T-helper 9 cell (primary cell): ENCODE measurements around the gene RP2.

Source experiments
- DNase-seq: peaks from one replicate; pipeline ENCODE4 v3.0.0-alpha.2; 2020
- total RNA-seq, 2 donors: gene quantifications; one replicate each; lab custom pipeline; 2026; lab: John Stamatoyannopoulos, UW

The RP2 gene
- 8.0 to 22.0 reads per million in 2 donors for total RNA-seq

DNA sequence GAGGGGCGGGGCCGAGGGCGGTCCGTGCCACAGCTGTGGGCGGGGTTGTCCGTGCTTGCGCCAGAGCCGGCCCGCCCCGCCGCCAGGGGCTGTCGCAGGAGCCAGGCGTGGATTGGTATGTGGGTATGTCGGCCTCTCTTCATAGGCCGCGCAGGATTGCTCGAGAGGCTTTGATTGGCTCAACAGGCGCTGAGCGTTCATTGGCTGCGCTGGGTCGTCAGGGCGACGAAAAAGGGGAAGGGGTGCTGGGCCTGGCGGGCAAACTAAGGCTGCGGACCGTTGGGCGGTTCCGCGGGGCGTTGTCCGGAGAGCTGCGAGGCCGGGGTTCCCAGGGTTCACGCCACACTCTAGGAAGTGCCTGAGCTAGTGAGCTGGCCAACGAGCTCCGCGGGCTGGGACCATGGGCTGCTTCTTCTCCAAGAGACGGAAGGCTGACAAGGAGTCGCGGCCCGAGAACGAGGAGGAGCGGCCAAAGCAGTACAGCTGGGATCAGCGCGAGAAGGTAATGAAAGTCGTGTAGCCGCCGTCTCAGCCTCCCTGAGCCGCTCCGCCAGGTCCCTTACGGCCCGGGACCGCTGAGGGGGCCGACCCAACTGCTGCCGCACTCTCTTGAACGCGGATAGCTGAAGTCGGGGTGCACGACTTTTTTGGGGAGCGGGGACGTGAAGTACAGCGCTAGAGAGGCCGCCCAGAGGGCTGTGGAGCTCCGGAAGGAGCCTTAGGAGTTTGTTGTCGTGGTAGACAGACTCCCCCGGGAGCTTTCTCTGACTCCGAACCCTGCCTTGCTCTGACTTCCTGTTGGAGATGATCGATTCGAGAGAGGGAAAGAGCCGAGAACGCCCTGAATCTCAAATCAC is at the start of gene RP2:
TSS of gene RP2 (plus strand) at position 343 of the 857 bp plus-strand sequence. CDS start at position 401, 58 bp downstream.
- peak; percentile 78 for DNase-seq

- no peak for DNase-seq
These were observed 47.9 kb upstream of the RP2 start for GRCh38 chrX:46788902-46789301.

- DNase-seq, result no peak
These were observed 44.7 kb upstream of the RP2 start for GRCh38 chrX:46791927-46792809.

DNA sequence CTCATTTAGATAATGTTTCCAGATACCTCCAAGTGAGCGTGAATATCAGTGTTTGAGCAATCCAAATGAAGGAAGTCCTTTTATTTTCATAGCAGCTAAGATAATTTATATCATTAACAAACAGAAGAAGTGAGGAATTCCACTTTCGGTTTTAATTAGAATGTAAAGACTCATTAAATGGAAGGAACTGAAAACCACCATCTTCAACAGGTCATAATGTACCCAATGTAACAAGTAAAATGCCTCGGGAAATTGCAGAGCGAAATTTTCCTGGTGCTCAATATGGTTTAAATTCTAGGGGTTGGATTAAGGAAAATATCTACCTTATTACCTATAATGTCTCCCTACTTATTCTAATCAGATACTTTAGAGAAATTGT is 44.0 kb upstream of the RP2 start:
- DNase-seq, result no peak

- DNase-seq, result no peak
These were observed 43.3 kb upstream of the RP2 start for GRCh38 chrX:46793386-46794143.

- peak; percentile 58 for DNase-seq
These were observed 40.2 kb upstream of the RP2 start for GRCh38 chrX:46796574-46797191.

- DNase-seq, result no peak
These were observed 33.7 kb upstream of the RP2 start for GRCh38 chrX:46803140-46803539.

GRCh38 chrX:46805270-46805669 is 31.6 kb upstream of the RP2 start:
- no peak for DNase-seq

GRCh38 chrX:46811121-46811520 is 25.7 kb upstream of the RP2 start:
- DNase-seq, result no peak

DNA sequence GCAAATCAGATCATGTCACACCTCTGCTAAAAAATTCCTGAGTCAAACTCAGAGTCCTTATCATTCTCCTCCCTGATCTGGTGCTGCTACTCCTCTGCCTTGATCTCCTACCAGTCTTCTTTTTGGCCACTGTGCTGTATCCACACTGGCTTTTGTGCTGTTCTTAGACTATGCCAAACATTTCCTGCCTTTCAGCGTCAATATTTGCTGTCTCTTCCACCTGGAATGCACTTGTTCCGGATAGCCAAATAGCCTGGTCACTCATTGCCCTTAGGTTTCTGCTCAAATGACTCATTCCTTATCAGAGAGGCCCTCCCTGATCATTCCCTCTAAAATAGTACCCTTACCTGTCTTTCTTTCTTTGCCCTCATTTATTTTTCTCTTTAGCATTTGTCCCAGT is 24.4 kb upstream of the RP2 start:
- no peak for DNase-seq

DNA sequence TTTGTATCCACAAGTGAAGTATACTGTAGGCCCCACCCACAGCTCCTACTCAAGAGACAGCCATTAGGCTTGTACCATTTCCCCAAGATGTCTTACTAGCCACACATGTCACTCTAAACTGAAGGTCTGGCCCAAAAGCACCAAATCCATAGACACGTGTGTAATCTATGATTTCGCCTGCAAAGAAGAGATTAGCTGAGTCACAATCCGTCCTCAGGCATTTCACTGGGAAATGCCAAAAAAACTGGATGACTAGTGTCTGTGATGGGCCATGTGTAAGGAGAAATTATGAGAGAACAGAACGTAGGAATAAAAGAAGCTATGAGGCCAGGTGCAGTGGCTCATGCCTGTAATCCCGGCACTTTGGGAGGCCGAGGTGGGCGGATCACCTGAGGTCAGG is 21.9 kb upstream of the RP2 start:
- DNase-seq, result no peak

DNA sequence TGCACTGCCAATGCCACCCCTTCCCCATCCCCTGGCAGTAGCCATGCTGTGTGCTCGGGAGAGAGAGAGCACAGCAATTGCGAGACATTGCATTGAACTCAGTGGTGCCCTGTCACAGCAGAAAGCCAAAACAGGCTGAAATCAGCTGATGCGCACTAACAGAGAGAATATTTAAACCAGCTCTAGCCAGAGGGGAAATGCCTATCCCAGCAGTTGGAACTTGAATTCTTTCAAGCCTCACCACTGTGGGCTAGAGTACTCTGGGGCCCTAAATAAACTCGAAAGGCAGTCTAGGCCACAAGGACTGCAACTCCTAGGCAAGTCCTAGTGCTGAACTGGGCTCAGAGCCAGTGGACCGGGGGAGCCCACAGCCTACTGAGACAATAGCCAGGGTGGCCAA is 17.7 kb upstream of the RP2 start:
- DNase-seq, result no peak

DNA sequence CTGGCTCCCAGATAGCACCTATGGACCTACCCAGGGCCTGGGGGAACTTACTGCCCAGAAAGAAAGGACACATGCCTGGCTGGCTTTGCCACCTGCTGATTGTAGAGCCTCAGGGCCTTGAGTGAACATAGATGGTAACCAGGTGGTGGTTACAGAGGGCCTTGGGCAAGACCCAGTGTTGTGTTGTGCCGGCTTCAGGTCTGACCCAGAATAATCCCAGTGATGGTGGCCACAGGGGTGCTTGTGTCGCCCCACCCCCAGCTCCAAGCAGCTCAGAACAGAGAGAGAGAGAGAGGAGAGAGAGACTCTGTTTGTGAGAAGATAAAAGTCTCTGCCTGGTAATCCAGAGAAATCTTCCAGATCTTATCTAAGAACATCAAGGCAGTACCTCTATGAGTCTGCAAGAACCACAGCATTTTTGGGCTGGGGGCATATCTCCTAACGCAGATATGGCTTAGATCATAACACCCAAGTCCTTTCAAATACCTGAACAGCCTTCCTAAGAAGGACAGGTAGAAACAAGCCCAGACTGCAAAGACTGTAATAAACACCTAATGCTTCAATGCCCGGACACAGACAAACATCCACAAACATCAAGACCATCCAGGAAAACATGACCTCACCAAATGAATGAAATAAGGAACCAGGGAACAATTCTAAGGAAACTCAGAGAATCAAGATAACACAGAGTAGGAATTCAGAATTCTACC is 16.3 kb upstream of the RP2 start:
- DNase-seq, result no peak

GRCh38 chrX:46823481-46823880 is 13.4 kb upstream of the RP2 start:
- no peak for DNase-seq

GRCh38 chrX:46831765-46832327 is 5.0 kb upstream of the RP2 start:
- DNase-seq, result no peak

- DNase-seq, result no peak
These were observed 979 bp downstream of the RP2 start for GRCh38 chrX:46837558-46838485.

DNA sequence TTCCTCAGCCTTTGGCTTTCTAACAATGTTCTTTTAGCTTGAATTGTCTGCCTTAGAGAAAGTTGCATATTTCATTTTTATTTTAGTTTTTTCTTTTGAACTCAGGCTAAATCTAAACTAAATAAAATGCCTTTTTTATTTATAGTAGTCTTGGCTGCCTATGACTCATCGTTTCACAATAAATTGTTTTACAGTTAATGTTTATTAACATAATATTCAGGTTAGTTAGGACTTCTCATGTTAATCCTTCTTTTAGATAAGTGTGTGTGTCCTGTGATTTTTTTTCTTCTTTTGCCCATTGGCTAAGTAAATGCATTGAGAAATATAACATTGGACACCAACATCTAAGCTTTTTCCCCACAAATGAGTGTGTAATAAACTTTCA is 1.6 kb downstream of the RP2 start:
- DNase-seq, result no peak

GRCh38 chrX:46838974-46839480 is 2.2 kb downstream of the RP2 start:
- no peak for DNase-seq

DNA sequence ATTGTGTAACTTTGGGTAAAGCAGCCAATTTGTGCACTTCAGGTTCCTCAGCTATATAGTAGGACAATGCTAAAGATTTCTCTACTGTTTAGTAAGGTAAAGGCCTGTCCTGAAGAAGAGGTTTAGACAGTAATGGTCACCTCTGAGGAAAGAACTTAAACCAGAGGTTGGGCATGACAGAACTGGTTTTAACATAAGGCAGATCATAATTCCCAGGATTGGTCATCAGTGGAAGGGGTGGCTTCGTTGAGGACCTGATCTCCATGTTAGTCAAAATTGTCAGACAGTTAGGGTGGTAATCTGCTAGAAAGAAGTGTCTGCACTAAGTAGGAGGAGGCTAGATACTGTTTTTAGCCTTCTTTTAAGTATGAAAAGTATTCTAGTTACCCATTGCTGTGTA is 4.1 kb downstream of the RP2 start:
- DNase-seq, result no peak

DNA sequence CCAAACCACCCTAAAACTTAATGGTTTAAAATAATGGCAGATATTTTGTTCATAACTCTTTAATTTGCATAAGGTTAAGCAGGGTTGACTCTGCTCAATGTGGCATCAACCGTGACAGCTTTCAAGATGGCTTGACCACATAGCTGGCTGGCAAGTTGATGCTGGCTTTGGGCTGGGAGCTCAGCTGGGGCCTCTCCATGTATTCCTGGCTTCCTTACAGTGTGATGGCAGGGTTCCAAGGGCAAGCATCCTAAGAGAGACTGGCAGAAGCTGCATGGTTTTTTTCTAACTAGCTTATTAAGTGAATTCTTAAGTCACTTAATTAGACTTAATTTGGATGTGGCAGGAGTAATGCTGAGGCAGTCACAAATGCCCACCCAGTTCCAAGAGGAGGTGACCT is 4.5 kb downstream of the RP2 start:
- DNase-seq, result no peak
